ENCODE results near the gene COL1A1.

COL1A1 gene

DNA sequence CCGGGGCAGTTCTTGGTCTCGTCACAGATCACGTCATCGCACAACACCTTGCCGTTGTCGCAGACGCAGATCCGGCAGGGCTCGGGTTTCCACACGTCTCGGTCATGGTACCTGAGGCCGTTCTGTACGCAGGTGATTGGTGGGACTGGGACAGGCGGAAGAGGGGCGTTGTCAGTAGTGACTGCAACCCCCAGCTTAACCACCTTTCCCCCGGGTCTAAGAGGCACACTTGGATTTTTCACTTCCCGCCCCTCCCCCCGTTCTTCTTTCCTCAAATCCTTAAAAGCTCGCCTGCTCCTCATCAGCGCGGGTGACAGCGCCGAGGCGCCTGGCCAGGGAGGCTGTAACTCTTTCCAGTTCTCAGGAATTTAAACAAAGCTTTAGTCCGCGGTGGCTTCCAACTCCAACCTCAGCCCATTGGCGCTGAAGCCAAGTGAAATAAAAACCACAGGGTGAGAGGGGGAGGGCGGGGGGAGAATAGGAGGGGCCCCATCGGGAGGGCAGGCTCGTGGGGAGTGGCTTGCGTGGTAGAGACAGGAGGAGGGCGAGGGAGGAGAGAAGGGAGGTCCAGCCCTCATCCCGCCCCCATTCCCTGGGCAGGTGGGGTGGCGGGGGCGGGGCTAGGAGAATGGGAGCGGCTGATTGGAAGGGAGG, 1.5 kb downstream of the COL1A1 start:
- DNase-seq (ENCODE audit: low read depth in 2 of 2): peak; percentile 47 to 60

DNA sequence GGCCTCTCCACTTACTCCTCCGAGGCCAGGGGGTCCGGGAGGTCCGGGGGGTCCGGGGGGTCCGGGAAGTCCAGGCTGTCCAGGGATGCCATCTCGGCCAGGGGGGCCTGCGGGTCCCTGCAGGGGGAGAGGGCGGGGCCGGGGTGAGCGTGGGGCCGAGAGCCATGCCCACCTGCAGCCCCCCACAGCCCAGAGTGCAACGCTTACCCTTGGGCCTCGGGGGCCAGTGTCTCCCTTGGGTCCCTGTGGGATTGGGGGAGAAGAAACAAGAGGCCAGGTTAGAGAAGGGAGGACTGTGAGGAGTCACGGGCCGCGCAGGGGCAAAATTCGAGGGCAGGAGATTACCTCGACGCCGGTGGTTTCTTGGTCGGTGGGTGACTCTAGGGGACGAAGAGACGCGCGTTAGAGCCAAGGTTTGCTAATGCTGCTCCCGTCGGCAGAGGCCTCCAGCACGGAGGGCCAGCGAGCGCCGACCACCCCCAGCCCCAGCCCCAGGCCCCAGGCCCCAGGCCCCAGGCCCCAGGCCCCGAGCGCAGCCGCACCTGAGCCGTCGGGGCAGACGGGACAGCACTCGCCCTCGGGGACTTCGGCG, 2.1 kb downstream of the COL1A1 start:
- no peak for DNase-seq (ENCODE audit: low read depth in 2 of 2)

DNA sequence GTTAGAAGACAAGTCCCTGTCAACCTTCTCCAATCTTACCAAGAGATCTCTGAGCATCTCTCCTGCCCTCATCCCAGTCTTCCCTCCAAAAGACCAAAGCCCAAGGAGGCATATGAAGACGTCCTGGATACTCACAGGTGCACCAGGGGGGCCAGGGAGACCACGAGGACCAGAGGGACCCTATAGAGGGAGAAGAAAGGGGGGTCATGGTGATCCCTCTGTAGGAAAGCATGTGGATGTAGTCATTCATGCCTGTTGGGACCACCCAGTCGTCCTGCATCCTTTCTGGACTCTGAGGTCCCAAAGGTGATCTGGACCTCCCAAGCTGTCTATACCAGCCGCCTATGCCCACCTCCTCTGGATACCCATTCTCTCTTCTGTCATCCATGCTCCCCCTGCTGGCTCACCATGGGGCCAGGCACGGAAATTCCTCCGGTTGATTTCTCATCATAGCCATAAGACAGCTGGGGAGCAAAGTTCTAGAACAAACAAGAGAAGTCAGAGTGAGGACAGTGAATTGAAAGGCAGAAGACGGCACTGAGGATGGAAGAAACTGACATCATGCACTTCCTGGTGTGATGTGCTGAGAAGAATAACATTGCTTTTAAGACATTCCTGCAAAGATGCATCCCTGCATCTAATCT, 3.3 kb downstream of the COL1A1 start:
- DNase-seq (ENCODE audit: low read depth in 2 of 2): peak in 1 of 2 donors; percentile 56

DNA sequence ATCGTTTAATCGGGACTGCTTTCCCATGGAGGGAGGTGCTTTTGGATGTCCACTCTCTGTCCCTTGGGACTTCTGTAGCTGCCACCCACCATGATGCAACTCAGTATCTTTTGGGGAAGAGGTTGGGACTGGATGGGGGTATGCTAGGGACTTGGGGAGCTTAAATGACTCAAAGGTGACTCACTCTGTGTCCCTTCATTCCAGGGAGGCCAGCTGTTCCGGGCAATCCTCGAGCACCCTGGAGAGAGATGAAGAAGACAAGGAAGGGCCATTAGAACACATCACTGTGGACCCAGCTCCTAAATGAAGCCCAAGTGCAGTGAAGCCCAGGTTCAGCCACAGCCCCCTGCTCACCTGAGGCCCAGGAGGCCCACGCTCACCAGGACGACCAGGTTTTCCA, 4.6 kb downstream of the COL1A1 start:
- DNase-seq (ENCODE audit: low read depth in 2 of 2): no peak

DNA sequence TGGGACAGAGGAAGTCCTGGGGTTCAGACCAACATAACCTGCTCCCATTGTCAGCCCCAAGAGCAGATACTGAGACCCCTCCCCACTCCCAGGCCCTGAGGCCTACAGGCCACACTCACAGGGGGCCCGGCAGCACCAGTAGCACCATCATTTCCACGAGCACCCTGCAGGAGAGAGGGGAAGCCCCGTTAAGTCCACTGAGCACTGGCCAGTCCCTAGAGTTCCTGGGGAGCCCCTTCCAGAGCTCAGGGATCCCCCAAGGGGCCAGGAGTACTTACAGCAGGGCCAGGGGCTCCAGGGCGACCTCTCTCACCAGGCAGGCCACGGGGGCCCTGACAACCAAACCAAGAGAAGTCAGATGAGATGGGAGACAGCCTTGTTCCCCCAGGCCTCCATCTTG, 5.4 kb downstream of the COL1A1 start:
- no peak for DNase-seq (ENCODE audit: low read depth in 2 of 2)

DNA sequence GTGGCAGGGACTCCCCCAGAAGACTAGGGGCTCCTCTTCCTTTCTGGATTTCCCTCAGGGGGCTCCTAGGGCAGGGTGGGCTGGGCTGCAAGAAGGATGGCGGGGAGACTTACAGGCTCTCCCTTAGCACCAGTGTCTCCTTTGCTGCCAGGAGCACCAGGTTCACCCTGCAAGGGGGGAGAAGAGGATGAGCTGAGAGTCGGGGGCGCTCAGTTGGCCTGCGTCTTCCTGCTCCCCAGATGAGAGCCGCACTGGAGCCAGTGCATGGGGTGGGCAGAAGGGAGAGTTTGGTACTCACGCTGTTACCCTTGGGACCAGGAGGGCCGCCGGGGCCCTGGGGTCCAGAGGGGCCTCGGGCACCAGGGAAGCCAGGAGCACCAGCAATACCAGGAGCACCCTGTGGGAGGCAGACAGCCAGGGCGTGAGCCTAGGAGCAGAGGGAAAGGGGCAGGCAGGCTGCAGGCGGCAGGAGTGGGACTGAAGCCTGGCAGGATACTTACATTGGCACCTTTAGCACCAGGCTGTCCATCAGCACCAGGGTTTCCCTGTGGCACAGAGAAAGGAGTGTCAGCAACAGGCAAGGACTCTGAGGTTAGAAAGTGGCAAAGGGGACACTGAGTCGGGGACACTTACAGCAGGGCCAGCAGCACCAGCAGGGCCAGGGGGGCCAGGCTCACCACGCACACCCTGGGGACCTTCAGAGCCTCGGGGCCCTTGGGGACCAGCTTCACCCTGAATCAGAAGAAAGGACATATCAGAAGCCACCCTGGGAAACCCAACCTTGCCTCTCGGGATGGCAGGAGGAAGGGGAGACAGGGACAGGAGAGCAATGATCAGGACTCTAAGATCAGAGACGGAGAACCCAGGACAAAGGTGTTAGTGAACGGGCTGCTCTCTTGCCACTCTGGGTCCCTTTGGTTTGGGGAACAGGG, 6.2 kb downstream of the COL1A1 start:
- DNase-seq (ENCODE audit: low read depth in 2 of 2): no peak

DNA sequence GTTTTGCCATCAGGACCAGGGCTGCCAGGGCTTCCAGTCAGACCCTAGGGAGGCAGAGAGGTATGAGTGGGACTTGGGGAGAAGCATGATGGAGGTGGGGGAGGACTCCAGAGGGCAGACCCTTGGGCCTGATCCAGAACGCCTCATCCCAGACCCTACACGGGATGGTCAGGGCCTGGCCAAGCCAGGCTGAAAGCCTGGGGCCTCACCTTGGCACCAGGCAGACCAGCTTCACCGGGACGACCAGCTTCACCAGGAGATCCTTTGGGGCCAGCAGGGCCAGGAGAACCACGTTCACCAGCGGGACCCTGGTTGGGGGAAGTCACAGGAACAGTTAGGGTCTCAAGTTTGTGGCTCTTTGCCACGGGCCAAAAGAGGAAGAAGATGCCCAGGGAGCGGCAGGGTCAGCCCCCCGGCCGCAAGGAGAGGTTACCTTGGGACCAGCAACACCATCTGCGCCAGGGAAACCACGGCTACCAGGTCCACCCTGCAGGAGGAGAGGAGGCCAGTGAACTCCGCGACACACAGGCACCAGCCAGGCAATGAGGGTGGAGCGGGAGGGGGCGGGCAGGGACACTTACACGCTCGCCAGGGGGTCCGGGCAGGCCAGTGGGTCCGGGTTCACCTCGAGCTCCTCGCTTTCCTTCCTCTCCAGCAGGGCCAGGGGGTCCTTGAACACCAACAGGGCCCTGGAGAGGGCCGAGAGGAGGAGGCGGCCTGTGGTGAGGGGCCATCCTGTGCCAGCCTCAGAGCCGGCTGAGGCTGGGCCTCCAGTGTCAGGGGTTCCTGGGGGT, 7.1 kb downstream of the COL1A1 start:
- no peak for DNase-seq (ENCODE audit: low read depth in 2 of 2)

DNA sequence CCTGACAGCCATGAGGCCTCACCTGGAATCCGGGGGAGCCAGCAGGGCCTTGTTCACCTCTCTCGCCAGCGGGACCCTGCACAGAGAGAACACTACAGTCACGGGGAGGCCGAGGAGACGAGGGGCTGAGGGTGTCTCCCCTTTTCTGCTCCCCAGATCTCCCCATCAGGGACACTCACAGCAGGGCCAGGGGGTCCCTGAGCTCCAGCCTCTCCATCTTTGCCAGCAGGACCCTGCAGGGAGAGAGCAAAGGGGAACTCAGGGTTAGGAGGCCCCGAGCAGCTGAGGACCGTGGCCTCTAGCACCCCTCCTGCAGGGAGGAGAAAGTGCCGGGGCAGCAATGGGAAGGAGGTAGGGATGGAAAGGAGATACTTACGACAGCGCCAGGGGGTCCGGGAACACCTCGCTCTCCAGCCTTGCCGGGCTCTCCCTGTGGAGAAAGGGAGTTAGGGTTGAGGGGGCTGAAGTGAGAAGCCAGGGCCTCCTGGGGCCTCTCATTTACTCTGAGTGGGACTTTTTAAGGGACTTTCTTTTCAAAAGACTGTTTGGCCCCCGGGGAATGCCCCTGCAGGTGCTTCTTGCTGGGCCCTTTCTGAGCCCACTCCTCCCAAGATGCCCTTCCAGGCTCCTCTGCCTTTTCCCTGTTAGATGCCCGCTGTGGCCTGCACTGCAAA, 8.7 kb downstream of the COL1A1 start:
- no peak for DNase-seq (ENCODE audit: low read depth in 2 of 2)

DNA sequence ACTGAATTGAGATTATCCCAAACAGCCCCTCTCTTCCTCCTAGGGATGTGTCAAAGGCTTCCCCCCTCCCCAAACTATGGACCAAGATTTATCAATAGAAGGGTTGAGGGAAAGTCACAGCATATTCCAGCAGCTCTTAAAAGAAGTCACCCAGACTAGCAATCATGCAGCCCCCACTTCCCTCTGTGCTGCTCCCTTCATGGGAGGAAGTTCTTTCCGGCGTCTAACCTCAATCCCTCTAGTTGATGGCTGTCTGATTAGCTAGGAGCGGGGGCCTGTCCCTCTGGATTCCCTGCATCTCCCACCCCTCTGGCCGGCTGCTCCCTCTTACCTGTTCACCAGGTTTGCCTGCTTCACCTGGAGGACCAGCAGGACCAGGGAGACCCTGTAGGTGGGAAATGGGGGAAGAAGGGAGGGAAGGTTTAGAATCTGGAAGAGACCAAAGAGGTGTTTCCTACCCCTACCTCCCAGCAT, 9.2 kb downstream of the COL1A1 start:
- no peak for DNase-seq (ENCODE audit: low read depth in 2 of 2)

DNA sequence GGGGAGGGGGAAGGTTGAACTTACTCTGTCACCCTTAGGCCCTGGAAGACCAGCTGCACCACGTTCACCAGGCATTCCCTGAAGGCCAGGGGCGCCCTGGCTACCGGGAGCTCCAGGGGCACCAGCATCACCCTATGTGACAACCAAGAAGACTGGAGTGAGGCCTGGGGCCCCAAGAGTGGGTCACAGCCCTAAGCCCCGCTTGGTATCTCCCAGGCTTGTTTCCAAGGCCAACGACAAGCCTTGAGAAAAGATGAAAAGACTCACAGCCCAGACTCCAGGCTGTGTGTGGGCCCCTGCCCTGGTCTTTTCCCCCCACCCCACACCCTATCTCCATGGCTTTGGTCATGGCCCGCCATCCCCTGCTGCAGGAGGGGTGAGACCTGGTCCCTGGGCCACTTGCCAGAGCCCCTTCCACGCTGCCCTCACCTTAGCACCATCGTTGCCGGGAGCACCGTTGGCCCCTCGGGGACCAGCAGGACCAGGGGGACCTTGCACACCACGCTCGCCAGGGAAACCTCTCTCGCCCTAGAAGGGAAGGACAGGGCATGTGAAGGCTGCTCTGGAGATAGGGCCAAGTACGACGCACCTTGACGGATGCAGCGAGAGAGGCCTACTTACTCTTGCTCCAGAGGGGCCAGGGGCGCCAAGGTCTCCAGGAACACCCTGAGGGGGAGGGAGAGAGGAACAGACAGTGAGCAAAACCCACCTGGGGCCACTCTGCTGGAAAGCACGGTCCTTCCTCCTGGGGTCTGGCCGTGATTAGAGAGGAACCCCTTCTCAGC, 9.9 kb downstream of the COL1A1 start:
- DNase-seq (ENCODE audit: low read depth in 2 of 2): no peak

DNA sequence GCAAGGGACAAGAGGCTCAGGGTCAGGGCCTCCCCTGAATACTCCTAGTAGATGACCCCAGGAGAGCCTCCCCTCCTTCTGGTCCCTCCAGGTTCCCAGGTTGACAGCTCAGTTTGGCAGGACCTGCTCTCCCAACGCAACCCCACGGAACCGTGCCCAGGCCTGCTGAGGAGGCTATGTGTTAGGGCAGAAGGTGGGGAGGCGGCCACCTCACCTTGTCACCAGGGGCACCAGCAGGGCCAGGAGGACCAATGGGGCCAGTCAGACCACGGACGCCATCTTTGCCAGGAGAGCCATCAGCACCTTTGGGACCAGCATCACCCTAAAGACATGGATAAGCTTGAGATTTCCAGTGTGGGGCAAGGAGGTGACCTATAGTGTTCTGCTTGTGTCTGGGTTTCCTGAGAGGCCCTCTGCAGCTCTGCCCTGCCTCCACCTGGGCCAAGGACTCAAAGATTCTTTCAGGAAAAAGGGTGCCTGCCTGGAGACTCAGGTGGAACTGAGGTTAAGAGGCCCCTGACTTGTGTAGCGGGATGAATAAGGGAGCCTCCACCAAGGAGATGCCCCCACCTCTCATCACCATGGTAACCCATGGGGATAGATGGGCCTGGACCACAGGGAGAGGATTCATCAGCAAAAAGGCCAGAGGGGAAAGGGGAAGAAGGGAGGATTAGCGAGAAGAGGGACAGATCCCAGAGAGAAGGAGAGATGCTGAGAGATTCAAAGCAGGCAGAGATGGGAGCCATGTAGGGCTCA, 10.7 kb downstream of the COL1A1 start:
- no peak for DNase-seq (ENCODE audit: low read depth in 2 of 2)

DNA sequence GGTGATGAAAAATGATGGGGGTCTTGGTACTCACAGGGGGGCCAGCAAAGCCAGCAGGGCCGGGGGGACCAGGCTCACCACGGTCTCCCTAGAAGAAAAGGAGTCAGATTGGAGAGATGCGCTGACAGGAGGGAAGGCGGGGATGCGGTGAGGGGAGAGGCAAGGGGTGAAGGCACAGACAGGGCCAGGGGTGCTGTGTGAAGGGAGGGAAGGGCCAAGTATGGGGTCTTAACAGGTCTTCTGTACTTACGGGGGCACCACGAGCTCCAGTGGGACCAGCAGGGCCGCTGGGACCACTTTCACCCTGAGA, 11.2 kb downstream of the COL1A1 start:
- no peak for DNase-seq (ENCODE audit: low read depth in 2 of 2)

DNA sequence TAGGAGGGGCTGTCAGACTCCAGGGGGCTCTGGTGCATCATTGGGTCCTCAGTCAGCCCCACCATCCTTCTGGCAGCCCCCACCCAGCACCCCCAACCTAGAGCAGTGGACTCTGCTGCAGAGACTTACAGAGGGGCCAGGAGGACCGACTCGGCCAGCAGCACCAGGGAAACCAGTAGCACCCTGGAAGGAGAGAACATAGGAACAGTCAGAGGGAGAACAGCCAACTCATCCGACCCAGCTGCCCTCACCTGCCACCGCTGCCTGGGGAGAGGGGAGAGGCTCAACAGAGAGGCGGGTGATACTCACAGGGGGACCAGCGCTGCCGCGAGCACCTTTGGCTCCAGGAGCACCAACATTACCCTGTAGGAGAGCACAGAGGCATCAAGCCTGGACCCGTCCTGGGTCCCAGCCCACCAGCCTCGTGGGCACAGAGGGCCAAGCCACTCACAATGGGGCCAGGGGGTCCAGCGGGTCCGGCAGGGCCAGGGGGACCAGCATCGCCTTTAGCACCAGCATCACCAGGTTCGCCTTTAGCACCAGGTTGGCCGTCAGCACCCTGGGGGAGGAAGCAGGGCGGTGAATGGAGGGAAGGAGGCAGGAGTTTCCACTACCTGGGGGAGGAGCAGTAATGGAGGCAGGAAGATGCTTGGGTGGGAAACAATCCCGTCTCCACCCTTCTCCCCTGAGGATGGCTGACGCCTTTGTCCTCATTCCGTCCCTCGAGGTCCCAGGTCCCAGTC, 11.7 kb downstream of the COL1A1 start:
- DNase-seq (ENCODE audit: low read depth in 2 of 2): no peak

DNA sequence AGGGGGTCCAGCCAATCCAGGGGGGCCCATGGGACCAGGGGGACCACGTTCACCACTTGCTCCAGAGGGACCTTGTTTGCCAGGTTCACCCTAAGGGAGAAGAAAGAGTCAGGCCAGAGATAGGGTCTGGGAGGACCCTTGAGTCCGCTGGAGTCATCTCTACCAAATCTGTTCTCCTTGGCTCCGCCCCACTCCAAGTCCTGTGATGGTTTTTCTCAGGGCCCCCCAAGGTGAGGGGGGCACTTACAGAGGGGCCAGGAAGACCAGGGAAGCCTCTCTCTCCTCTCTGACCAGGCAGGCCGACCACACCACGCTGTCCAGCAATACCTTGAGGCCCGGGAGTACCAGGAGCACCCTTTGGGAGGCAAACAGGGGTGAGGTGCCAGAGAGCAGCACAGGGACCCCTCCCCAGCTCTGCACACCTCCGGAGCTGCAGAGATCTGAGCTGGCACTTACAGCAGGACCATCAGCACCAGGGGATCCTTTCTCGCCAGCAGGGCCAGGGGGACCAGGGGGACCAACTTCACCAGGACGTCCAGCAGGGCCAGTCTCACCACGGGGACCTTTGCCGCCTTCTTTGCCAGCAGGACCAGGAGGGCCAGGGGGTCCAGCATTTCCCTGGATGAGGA, 12.4 kb downstream of the COL1A1 start:
- no peak for DNase-seq (ENCODE audit: low read depth in 2 of 2)

DNA sequence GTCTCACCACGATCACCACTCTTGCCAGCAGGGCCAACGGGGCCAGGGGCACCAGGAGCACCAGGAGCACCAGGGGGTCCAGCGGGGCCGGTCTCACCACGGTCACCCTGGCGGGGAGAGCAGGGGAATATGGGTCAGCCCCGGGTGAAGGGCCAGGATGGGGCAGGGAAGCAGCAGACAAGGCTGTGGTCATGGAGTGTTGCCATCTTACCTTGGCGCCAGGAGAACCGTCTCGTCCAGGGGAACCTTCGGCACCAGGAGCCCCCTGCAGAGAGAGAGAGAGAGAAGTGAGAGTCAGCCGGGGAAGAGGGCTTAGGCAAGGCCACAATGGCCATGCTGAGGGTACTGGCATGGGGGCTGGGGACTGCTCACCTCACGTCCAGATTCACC, 12.9 kb downstream of the COL1A1 start:
- DNase-seq (ENCODE audit: low read depth in 2 of 2): no peak

DNA sequence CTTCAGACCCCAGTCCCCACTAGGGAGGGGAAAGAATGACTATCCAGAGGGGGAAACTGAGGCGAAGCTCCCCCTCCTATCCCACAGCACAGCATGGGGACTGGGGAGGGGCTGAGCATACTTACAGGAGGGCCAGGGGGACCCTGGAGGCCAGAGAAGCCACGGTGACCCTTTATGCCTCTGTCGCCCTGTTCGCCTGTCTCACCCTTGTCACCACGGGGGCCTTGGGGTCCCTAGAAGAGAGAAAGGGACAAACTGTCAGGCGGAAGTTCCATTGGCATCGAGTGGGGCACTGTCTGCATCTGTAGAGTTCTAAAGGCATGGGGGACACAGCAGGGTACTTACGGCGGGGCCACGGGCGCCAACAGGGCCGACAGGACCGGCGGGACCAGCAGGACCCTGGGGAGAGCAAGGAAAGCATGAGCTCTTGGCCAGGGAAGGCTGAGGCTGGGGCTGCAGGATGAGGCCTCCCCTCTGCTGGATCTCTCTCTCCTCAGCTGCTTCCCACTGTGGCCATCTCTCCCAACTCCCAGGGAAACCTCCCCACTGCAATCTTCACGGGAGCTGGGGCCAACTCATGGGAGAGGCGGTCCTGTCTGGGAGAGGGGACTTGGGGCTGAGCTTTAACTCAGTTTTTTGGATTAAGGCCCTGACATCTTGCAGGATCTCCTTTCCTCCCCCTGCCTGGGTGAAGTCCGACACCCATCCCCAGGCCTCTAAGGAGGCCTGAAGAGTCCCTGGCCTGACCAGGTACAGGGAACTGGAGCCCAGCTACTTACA, 13.5 kb downstream of the COL1A1 start:
- DNase-seq (ENCODE audit: low read depth in 2 of 2): no peak

DNA sequence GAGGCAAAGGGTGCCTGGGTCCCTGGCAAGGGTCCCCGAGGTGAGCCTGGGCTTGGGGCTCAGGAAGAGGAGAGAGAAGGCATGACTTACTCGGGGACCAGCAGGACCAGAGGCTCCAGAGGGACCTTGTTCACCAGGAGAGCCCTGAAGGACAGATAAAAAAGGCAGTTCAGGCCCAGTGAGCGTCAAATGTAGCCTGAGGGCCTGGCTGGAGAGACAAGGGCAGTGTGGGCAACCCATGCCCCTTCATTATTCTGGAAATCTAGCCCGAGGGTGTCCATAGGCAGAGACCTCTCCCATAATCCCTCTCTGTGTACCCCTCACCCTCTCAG, 14.1 kb downstream of the COL1A1 start:
- DNase-seq (ENCODE audit: low read depth in 2 of 2): no peak
